A673 (cell line): ENCODE results near the gene ERC1.

Experiments
- EZH2 ChIP-seq: fragments of 200-600 bp; sonication (generic); IDR thresholded peaks from 2 replicates; pipeline ENCODE4 v1.6.1; 2017; ENCODE audit warnings: borderline replicate concordance, low read depth, mild to moderate bottlenecking, mixed read lengths, antibody characterized with exemption, low read length; ENCODE audit not compliant: poor library complexity, severe bottlenecking
- TF ChIP-seq, protein P1 (sequence below): fragments of 300-800, 200-600 bp; sonication (generic); conservative IDR thresholded peaks from 2 replicates; pipeline ENCODE4 v1.5.1; 2017; ENCODE audit warnings: low read depth, mild to moderate bottlenecking, antibody characterized with exemption, low read length, moderate library complexity, mixed read lengths

DNA sequence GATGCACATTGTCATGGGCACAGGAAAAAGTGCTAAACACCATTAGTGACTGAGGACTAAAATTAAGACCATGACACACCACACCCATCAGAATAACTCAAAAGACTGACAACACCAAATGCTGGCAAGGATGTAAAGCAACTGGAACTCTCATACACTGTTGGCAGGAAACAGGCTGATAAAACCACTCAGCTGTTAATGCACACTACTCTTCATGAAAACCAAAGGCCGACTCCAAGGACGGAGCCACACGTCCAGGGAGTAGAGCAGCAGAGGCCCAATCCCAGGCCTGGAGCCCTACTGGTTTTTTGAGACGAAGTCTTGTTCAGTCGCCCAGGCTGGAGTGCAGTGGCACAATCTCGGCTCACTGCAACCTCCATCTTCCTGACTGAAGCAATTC is 48.0 kb upstream of the ERC1 start:
- TF ChIP-seq, protein P1, sequence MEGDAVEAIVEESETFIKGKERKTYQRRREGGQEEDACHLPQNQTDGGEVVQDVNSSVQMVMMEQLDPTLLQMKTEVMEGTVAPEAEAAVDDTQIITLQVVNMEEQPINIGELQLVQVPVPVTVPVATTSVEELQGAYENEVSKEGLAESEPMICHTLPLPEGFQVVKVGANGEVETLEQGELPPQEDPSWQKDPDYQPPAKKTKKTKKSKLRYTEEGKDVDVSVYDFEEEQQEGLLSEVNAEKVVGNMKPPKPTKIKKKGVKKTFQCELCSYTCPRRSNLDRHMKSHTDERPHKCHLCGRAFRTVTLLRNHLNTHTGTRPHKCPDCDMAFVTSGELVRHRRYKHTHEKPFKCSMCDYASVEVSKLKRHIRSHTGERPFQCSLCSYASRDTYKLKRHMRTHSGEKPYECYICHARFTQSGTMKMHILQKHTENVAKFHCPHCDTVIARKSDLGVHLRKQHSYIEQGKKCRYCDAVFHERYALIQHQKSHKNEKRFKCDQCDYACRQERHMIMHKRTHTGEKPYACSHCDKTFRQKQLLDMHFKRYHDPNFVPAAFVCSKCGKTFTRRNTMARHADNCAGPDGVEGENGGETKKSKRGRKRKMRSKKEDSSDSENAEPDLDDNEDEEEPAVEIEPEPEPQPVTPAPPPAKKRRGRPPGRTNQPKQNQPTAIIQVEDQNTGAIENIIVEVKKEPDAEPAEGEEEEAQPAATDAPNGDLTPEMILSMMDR: no peak
- TF ChIP-seq EZH2: no peak
